Lung (tissue), 12 donors: Measurements from ENCODE around the gene SLCO4C1. TPM values are rescaled to one million over a fixed set of nuclear protein-coding genes. Genes with fewer than 3 reads are reported as not detected.
A peak's percentile ranks its signal among the peaks of the same experiment; 100 is the strongest.

Source experiments
- ATAC-seq: fragments of 200-7000 bp; cut with Tn5 transposase; one replicate; pipeline ENCODE4 v1.9.1; 2020; ENCODE audit warnings: moderate number of reproducible peaks; ENCODE audit not compliant: insufficient read depth, low FRiP score
- DNase-seq, 3 donors: peaks; one replicate each; pipeline ENCODE4 v3.0.0-alpha.2; 2013 to 2017
- H3K27ac ChIP-seq, 2 donors: one replicate each; pipeline ENCODE4 v1.5.1; 2013; ENCODE audit warnings: mild to moderate bottlenecking in 2 of 2, moderate library complexity in 2 of 2, control low read depth in 1 of 2, inconsistent platforms in 1 of 2, low read depth in 1 of 2, low read length in 1 of 2
- H3K27me3 ChIP-seq, 3 donors: one replicate each; pipeline ENCODE4 v1.5.1; 2013; ENCODE audit warnings: low read length in 2 of 3; ENCODE audit not compliant: control insufficient read depth in 3 of 3, insufficient read depth in 3 of 3
- H3K36me3 ChIP-seq, 4 donors: one replicate each; pipeline ENCODE4 v1.5.1; 2013; ENCODE audit warnings: low read length in 4 of 4, mild to moderate bottlenecking in 1 of 4, moderate library complexity in 1 of 4; ENCODE audit not compliant: control insufficient read depth in 4 of 4, insufficient read depth in 4 of 4
- H3K4me1 ChIP-seq, 5 donors: one replicate each; pipeline ENCODE4 v1.5.1; 2013; ENCODE audit warnings: low read length in 5 of 5, mild to moderate bottlenecking in 2 of 5, moderate library complexity in 1 of 5; ENCODE audit not compliant: control insufficient read depth in 5 of 5, insufficient read depth in 5 of 5
- H3K4me3 ChIP-seq: one replicate; pipeline ENCODE4 v1.5.1; 2013; ENCODE audit warnings: mild to moderate bottlenecking, control low read depth, moderate library complexity
- H3K9ac ChIP-seq, 2 donors: one replicate each; pipeline ENCODE4 v1.5.1; 2013; ENCODE audit warnings: low read length in 2 of 2, control low read depth in 1 of 2; ENCODE audit not compliant: insufficient read depth in 1 of 2
- H3K9me3 ChIP-seq, 4 donors: one replicate each; pipeline ENCODE4 v1.5.1; 2013; ENCODE audit warnings: low read length in 3 of 4, mild to moderate bottlenecking in 1 of 4, moderate library complexity in 1 of 4; ENCODE audit not compliant: control insufficient read depth in 4 of 4, insufficient read depth in 3 of 4
- CTCF ChIP-seq: IDR thresholded peaks from 2 replicates; pipeline ENCODE4 v1.5.1; 2012; ENCODE audit warnings: mild to moderate bottlenecking; ENCODE audit errors: control extremely low read depth, extremely low read depth
- WGBS, 2 donors: extraction: QIAGEN DNeasy Blood & Tissue Kit; methylation state at CpG; one replicate each; pipeline ENCODE4 v1.1.7; 2013; 5-methylcytosine and 5-hydroxymethylcytosine counted together
- polyA plus RNA-seq, 2 donors: library from polyadenylated mRNA; stranded (reverse); fragments of 200-250 nt; gene quantifications; one replicate each; pipeline ENCODE4 v1.2.1, GENCODE V29; 2013
- total RNA-seq, 2 donors: library from RNA; depleted of rRNA in 1 of 2; stranded (reverse); fragments of >200 nt in 1 of 2; gene quantifications; one replicate each; pipeline ENCODE4 v1.2.1, GENCODE V29; 2014 to 2021
- donor health status: control.
- donor health status: control.
- donor health status: Bipolar disorder and iron deficiency.
- donor health status: healthy.
- donor health status: DM: yes; HTN: yes; CAD: no.

Gene SLCO4C1
- total and polyA plus RNA-seq, 4 donors, result 3.8 to 26.5 (median 11.6) TPM

DNA sequence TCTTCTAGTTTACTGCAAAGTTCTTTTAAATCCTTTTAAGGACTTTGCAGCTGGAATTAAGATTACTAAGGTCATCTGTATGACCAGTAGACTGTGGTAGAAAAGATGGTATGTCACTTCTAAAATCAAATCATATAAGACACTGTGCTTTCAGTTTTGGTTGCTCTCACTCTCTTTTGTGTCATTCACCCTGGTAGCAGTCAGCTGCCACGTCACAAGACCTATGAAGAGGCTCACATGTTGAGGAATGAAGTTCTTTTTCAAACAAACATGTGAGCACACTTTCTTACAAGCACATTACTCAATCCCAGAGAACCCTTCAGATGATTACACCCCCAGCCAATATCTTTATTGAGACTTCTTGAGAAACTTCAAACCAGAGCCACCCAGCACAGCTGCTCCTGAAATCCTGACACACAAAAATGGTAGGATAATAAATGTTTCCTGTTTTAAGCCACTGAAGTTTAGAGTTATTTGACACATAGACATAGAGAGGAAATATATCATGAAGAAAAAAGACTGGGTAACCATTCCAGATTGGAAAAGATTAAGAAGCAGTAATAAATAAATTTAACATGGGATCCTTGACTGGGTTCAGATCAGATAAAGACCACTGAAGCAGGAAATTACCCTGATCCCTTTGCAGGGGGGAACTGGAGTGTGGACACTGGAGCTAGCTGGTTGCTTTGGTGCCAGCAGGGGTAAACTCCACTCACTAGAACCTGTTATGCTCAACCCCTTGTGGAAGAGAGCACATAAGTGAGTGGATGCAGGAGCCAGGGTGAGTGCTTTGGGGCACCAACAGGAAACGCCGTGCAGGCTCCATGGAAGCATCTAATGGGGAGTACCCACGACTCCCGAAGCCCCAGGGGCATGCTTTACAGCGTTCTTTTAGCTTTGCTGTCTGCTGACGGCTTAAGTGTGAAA, 64.1 kb downstream of the SLCO4C1 start:
- TF ChIP-seq CTCF, result no peak
- Histone ChIP-seq H3K4me3 (no peak overlapping the region), H3K27ac (peak overlapping the region in 1 of 2 donors; percentile 4), H3K27me3 (no peaks in the 10 kb centered on the region), H3K9me3 (peaks cover 0 to 4% (median 0%) of the 10 kb centered on the region in 4 donors), H3K36me3 (no peaks in the 10 kb centered on the region), H3K4me1 (peaks cover 0 to 3% (median 0%) of the 10 kb centered on the region in 5 donors), H3K9ac (no peak overlapping the region)
- WGBS, 2 donors, result 62 to 85% methylated on average over 7 of the region's 7 CpGs
- ATAC-seq (peak; percentile 69), DNase-seq (peak in 1 of 3 donors; percentile 23)

DNA sequence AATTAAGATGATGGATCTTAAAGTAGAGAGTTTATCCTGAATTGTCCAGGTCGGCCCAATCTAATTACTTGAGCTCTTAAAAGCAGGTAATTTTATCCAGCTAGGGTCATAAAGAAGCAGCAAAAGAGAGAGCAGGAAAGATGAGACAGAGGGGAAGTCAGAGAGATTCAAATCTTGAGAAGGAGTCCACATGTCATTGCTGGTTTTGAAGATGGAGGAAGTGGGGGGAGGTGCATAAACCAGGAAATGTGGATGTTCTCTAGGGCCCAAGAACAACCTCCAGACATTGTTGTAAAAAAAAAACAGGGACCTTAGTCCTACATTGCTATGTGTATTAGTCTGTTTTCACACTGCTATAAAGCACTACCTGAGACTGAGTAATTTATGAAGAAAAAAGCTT, 66.4 kb downstream of the SLCO4C1 start:
- ATAC-seq (no peak), DNase-seq (no peak)
- H3K36me3 ChIP-seq, result no peaks in the 10 kb centered on the region
- H3K9ac ChIP-seq, result no peak overlapping the region
- H3K27me3 ChIP-seq, result no peaks in the 10 kb centered on the region
- H3K4me3 ChIP-seq, result no peak overlapping the region
- TF ChIP-seq CTCF, result no peak
- peaks cover 0 to 4% (median 0%) of the 10 kb centered on the region in 4 donors for H3K9me3 ChIP-seq
- H3K4me1 ChIP-seq, result peaks cover 0 to 3% (median 0%) of the 10 kb centered on the region in 5 donors
- 75 to 82% methylated on average over 1 of the region's 1 CpG for WGBS, 2 donors
- no peak overlapping the region for H3K27ac ChIP-seq

DNA sequence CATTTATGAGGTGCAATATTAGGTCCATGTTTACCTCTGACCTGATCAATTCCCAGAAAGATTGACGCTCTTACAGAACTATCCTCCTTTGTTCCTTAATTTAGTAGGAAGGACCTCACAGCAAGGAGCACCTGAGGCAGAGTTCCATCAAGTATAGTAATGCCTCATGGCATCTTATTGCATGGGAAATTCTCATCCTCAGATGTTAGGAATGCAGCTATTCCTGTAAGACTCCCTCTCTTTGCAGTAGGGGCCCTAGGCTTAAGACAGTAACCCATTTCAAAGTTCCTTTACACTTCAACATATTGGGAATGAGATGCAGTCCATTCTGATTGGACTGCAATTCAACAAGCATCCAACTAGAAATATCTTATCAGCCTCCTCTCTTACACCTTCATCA, 69.8 kb downstream of the SLCO4C1 start:
- H3K27ac ChIP-seq, result no peak overlapping the region
- peaks cover 0 to 6% (median 0%) of the 10 kb centered on the region in 4 donors for H3K9me3 ChIP-seq
- 96% methylated on average over 1 of the region's 1 CpG for WGBS, 2 donors
- no peak for TF ChIP-seq CTCF
- H3K4me3 ChIP-seq, result no peak overlapping the region
- H3K4me1 ChIP-seq, result no peaks in the 10 kb centered on the region
- ATAC-seq, result no peak
- no peaks in the 10 kb centered on the region for H3K27me3 ChIP-seq
- H3K9ac ChIP-seq, result no peak overlapping the region
- H3K36me3 ChIP-seq, result no peaks in the 10 kb centered on the region
- no peak for DNase-seq
